BE2C (cell line): Measurements from ENCODE around the gene USP9X. TPM values are rescaled to one million over a fixed set of nuclear protein-coding genes. Genes with fewer than 3 reads are reported as not detected.
A peak's percentile ranks its signal among the peaks of the same experiment; 100 is the strongest.

ENCODE experiments used
- DNase-seq: peaks from one replicate; pipeline ENCODE4 v3.0.0-alpha.2; 2020
- H3K27me3 ChIP-seq: fragments of 250-450 bp; sonication (Bioruptor Pico); 2 replicates; pipeline ENCODE4 v1.5.1; 2020; ENCODE audit warnings: mild to moderate bottlenecking
- H3K36me3 ChIP-seq: fragments of 250-450 bp; sonication (Bioruptor Pico); 2 replicates; pipeline ENCODE4 v1.5.1; 2020; ENCODE audit warnings: mild to moderate bottlenecking
- H3K4me1 ChIP-seq: fragments of 250-450 bp; sonication (Bioruptor Pico); 2 replicates; pipeline ENCODE4 v1.5.1; 2020
- H3K4me3 ChIP-seq: 2 replicates; pipeline ENCODE4 v1.5.1; 2011; ENCODE audit warnings: low read depth, low read length
- H3K9me3 ChIP-seq: fragments of 250-450 bp; sonication (Bioruptor Pico); 2 replicates; pipeline ENCODE4 v1.5.1; 2020
- CTCF ChIP-seq: IDR thresholded peaks from 2 replicates; pipeline ENCODE4 v1.5.1; 2012; ENCODE audit warnings: mild to moderate bottlenecking, low read depth, low read length
- polyA plus RNA-seq: library from polyadenylated mRNA; unstranded; fragments of >200 nt; gene quantifications from one replicate; pipeline ENCODE4 v1.2.1, GENCODE V29; 2012; ENCODE audit warnings: low read depth, missing spikeins; ENCODE audit not compliant: insufficient read length, insufficient read depth

The USP9X gene
- 21.8 TPM for polyA plus RNA-seq

- TF ChIP-seq CTCF: no peak
- Histone ChIP-seq H3K27me3 (no peaks in the 10 kb centered on the region), H3K4me3 (peak within 1 kb of the TSS; percentile 89), H3K9me3 (no peaks in the 10 kb centered on the region), H3K4me1 (no peaks in the 10 kb centered on the region; the same call in 1 of the 2 replicates), H3K36me3 (no peaks in the 10 kb centered on the region; the same call in 1 of the 2 replicates)
- DNase-seq: peak; percentile 91
Measured at GRCh38 chrX:41084893-41085511, at the start of gene USP9X. USP9X (plus strand) TSS chrX:41085445; CDS start chrX:41123629, 38,184 bp downstream.

- Histone ChIP-seq H3K4me1 (no peaks in the 10 kb centered on the region), H3K36me3 (no peaks in the 10 kb centered on the region), H3K9me3 (no peaks in the 10 kb centered on the region), H3K27me3 (no peaks in the 10 kb centered on the region), H3K4me3 (no peak overlapping the region)
- TF ChIP-seq CTCF: no peak
- DNase-seq: no peak
Measured at GRCh38 chrX:41035582-41035981, 49.7 kb upstream of the USP9X start.

- no peak for TF ChIP-seq CTCF
- no peak for DNase-seq
Measured at GRCh38 chrX:41036668-41037326, 48.4 kb upstream of the USP9X start.

GRCh38 chrX:41043196-41043595, 42.0 kb upstream of the USP9X start:
- no peaks in the 10 kb centered on the region for H3K36me3 ChIP-seq
- no peaks in the 10 kb centered on the region for H3K9me3 ChIP-seq
- DNase-seq: no peak
- H3K4me3 ChIP-seq: no peak overlapping the region
- no peaks in the 10 kb centered on the region for H3K27me3 ChIP-seq
- H3K4me1 ChIP-seq: no peaks in the 10 kb centered on the region
- TF ChIP-seq CTCF: no peak

More at GRCh38 chrX:41036668-41037326, 48.4 kb upstream of the USP9X start:
- Histone ChIP-seq H3K9me3 (no peaks in the 10 kb centered on the region), H3K4me3 (no peak overlapping the region), H3K36me3 (no peaks in the 10 kb centered on the region), H3K27me3 (no peaks in the 10 kb centered on the region), H3K4me1 (no peaks in the 10 kb centered on the region)

- H3K9me3 ChIP-seq: no peaks in the 10 kb centered on the region
- H3K36me3 ChIP-seq: no peaks in the 10 kb centered on the region
- no peak for DNase-seq
- H3K4me3 ChIP-seq: no peak overlapping the region
- no peak for TF ChIP-seq CTCF
- H3K4me1 ChIP-seq: no peaks in the 10 kb centered on the region
- no peaks in the 10 kb centered on the region for H3K27me3 ChIP-seq
Measured at GRCh38 chrX:41043674-41044345, 41.4 kb upstream of the USP9X start.
